ENCODE data around the gene AMACR.
A peak's percentile ranks its signal among the peaks of the same experiment; 100 is the strongest.

Gene AMACR

DNA sequence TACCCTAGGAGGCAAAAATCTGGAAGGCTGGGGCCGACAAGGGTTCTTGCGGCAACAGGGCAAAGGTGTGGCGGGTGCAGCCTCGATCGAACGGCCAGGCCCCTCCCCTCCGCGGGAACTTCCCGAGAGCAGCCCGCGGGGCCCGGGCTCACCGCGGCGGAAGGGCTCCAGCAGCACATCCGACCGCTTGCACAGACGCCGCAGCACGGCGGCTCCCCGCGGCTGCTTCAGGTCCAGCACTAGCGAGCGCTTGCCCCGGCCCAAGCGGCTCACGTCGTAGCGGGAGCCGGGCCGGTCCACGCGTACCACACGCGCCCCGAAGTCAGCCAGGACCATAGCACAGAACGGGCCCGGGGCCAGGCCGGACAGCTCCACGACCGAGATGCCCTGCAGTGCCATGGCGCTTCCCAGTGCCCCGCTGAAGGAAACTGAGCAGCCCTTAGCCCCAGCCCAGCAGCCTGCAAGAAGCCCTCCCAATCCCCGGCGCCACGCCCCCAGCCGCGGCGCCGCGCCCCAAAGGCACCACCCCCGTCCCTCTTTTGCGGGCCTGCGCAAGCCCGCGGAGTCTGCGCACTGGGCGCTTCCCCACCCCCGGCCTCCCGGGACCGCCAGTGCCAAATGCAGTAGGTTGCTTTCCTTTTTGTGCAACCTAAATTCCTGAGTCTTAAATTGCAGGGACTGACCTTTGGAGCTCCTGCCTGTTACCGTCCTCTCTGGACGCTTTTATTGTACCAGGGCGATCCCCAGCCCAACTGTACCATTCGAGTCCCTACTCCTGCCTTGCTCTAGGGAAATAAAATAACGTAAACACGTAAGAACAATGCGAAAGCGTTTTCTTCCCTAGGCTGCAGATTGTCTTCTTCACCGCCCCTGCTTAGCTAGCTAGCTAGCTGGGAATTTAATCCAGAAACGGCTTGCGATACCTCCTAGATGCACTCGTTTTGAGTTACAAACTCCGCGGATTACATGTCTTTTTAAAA, at the start of gene AMACR:
Gene AMACR, minus strand, starts transcription at position 430 of the 980 bp plus-strand sequence. Its CDS starts 31 bp downstream, at position 399.
- TF ChIP-seq, protein P1, sequence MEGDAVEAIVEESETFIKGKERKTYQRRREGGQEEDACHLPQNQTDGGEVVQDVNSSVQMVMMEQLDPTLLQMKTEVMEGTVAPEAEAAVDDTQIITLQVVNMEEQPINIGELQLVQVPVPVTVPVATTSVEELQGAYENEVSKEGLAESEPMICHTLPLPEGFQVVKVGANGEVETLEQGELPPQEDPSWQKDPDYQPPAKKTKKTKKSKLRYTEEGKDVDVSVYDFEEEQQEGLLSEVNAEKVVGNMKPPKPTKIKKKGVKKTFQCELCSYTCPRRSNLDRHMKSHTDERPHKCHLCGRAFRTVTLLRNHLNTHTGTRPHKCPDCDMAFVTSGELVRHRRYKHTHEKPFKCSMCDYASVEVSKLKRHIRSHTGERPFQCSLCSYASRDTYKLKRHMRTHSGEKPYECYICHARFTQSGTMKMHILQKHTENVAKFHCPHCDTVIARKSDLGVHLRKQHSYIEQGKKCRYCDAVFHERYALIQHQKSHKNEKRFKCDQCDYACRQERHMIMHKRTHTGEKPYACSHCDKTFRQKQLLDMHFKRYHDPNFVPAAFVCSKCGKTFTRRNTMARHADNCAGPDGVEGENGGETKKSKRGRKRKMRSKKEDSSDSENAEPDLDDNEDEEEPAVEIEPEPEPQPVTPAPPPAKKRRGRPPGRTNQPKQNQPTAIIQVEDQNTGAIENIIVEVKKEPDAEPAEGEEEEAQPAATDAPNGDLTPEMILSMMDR (IDR thresholded peaks at IDR 0.05): no peak
- Histone ChIP-seq H3K36me3 (peaks cover 14% of the 10 kb centered on the region), H3K4me1 (ENCODE audit: control insufficient read depth in 1 of 2, insufficient read depth in 1 of 2, low read depth in 1 of 2, low read length in 1 of 2) (peaks cover 14 to 41% of the 10 kb centered on the region in 2 experiments), H3K4me3 (ENCODE audit: low read depth in 1 of 2, low read length in 1 of 2) (peak within 1 kb of the TSS; percentile 82 to 92), H3K27ac (peak within 1 kb of the TSS; percentile 89), H3K9me3 (no peaks in the 10 kb centered on the region), H3K27me3 (no peaks in the 10 kb centered on the region)

- H3K9me3 ChIP-seq: no peaks in the 10 kb centered on the region
- no peak overlapping the region for H3K27ac ChIP-seq
- no peaks in the 10 kb centered on the region for H3K27me3 ChIP-seq
- TF ChIP-seq, protein P1 (IDR thresholded peaks at IDR 0.05): no peak
- H3K4me1 ChIP-seq (ENCODE audit: control insufficient read depth in 1 of 2, insufficient read depth in 1 of 2, low read depth in 1 of 2, low read length in 1 of 2): peaks cover 16 to 17% of the 10 kb centered on the region in 2 experiments
- H3K4me3 ChIP-seq (ENCODE audit: low read depth in 1 of 2, low read length in 1 of 2): no peak overlapping the region
- no peaks in the 10 kb centered on the region for H3K36me3 ChIP-seq
Observed at GRCh38 chr5:34057569-34057968, 49.7 kb upstream of the AMACR start.

- Histone ChIP-seq H3K4me1 (ENCODE audit: control insufficient read depth in 1 of 2, insufficient read depth in 1 of 2, low read depth in 1 of 2, low read length in 1 of 2) (peaks cover 11 to 13% of the 10 kb centered on the region in 2 experiments), H3K27me3 (no peaks in the 10 kb centered on the region), H3K27ac (no peak overlapping the region), H3K4me3 (ENCODE audit: low read depth in 1 of 2, low read length in 1 of 2) (no peak overlapping the region), H3K9me3 (no peaks in the 10 kb centered on the region), H3K36me3 (no peaks in the 10 kb centered on the region)
- TF ChIP-seq, protein P1 (IDR thresholded peaks at IDR 0.05): no peak
Observed at GRCh38 chr5:34057118-34057517, 49.3 kb upstream of the AMACR start.

DNA sequence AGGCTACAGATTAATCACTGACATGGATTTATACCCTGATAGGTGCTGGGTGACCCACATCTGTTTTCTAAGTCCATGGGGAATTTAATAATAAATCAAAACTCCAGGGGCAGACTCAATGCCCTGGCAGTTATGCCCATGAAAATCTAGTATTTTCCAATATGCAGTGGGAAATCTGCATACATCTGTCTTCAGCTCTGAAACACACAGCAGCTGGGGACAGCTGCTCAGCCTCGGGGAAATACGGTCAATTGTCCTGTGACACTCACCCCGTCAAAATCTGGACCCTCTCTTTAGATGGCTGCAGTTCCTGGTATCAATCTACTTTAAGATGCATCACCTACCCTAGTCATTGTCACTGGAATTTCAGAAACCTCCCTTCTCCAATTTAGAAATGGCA, 47.8 kb upstream of the AMACR start:
- no peaks in the 10 kb centered on the region for H3K4me1 ChIP-seq (ENCODE audit: control insufficient read depth in 1 of 2, insufficient read depth in 1 of 2, low read depth in 1 of 2, low read length in 1 of 2)
- no peak overlapping the region for H3K4me3 ChIP-seq (ENCODE audit: low read depth in 1 of 2, low read length in 1 of 2)
- no peaks in the 10 kb centered on the region for H3K36me3 ChIP-seq
- H3K27me3 ChIP-seq: no peaks in the 10 kb centered on the region
- H3K27ac ChIP-seq: no peak overlapping the region
- no peaks in the 10 kb centered on the region for H3K9me3 ChIP-seq
- TF ChIP-seq, protein P1 (IDR thresholded peaks at IDR 0.05): no peak

GRCh38 chr5:34054400-34054729, 46.5 kb upstream of the AMACR start:
- peaks cover 0 to under 1% of the 10 kb centered on the region in 2 experiments for H3K4me1 ChIP-seq (ENCODE audit: control insufficient read depth in 1 of 2, insufficient read depth in 1 of 2, low read depth in 1 of 2, low read length in 1 of 2)
- H3K27ac ChIP-seq: no peak overlapping the region
- no peaks in the 10 kb centered on the region for H3K27me3 ChIP-seq
- H3K4me3 ChIP-seq (ENCODE audit: low read depth in 1 of 2, low read length in 1 of 2): no peak overlapping the region
- TF ChIP-seq, protein P1 (IDR thresholded peaks at IDR 0.05): no peak
- no peaks in the 10 kb centered on the region for H3K9me3 ChIP-seq
- no peaks in the 10 kb centered on the region for H3K36me3 ChIP-seq
